Prostate gland (tissue), 2 donors: Measurements from ENCODE around the gene ARPC5.

ENCODE experiments used
- CTCF ChIP-seq, 4 experiments: fragments of 200-600 bp in 2 of 4; fragments of 450-650 bp in 2 of 4; sonication (generic) in 2 of 4; IDR thresholded peaks; 1 replicate in 3 of 4; 2 replicates in 1 of 4; pipeline ENCODE4 v1.5.1; 2016 to 2019; ENCODE audit warnings: antibody characterized with exemption in 4 of 4, mild to moderate bottlenecking in 2 of 4, moderate library complexity in 2 of 4
- POLR2AphosphoS5 ChIP-seq: sonication (generic); formaldehyde crosslinking; IDR thresholded peaks from one replicate; pipeline ENCODE4 v1.6.1; 2017; ENCODE audit warnings: antibody characterized with exemption

DNA sequence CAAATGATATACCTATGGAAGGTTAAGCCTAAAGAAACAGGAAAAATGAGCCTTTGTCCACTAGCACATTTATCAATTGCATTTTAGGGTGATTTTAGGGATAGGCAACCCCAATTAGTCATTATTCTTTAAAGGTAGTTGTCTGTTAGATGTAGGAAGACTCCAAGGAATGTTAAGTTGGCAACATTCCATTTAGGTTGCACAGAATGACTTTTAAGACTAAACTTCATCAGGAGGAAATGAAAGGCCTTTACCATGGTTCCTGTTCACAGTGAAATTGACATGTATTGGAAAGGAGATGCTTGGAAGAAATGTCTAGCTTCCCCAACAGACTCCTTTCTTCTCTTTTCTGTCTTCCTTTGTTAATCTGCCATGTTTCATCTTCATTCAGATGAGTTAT lies 19.1 kb upstream of the ARPC5 start:
- TF ChIP-seq POLR2AphosphoS5, result no peak
- TF ChIP-seq CTCF (IDR thresholded peaks at IDR 0.05), result no peak
